Neural progenitor cell (in vitro differentiated cells): ENCODE data around the gene GULP1. TPM values are rescaled to one million over a fixed set of nuclear protein-coding genes. Genes with fewer than 3 reads are reported as not detected.

Source experiments
- DNase-seq: peaks from one replicate; pipeline ENCODE4 v3.0.0-alpha.2; 2016; ENCODE audit warnings: low spot score
- H2AFZ ChIP-seq: fragments of 200-600 bp; sonication (generic); replicated peaks from 2 replicates; pipeline ENCODE4 v1.6.1; 2016; ENCODE audit warnings: antibody characterized with exemption
- H3F3A ChIP-seq: fragments of 200-600 bp; sonication (generic); 2 replicates; pipeline ENCODE4 v1.6.1; 2016; ENCODE audit warnings: antibody characterized with exemption, low read depth
- H3K27ac ChIP-seq: fragments of 200-600 bp; sonication (generic); 2 replicates; pipeline ENCODE4 v1.5.1; 2016; ENCODE audit warnings: mild to moderate bottlenecking
- H3K27me3 ChIP-seq: fragments of 200-600 bp; sonication (generic); 2 replicates; pipeline ENCODE4 v1.6.1; 2016; ENCODE audit warnings: mild to moderate bottlenecking, moderate library complexity
- H3K36me3 ChIP-seq: fragments of 200-600 bp; sonication (generic); 2 replicates; pipeline ENCODE4 v1.5.1; 2016
- H3K4me1 ChIP-seq: fragments of 200-600 bp; sonication (generic); 2 replicates; pipeline ENCODE4 v1.6.1; 2016; ENCODE audit warnings: mixed run types
- H3K4me2 ChIP-seq: fragments of 200-600 bp; sonication (generic); 2 replicates; pipeline ENCODE4 v1.6.1; 2016
- H3K4me3 ChIP-seq: fragments of 200-600 bp; sonication (generic); 2 replicates; pipeline ENCODE4 v1.5.1; 2016
- H3K79me2 ChIP-seq: fragments of 200-600 bp; sonication (generic); 2 replicates; pipeline ENCODE4 v1.6.1; 2016; ENCODE audit warnings: low read depth
- H3K9ac ChIP-seq: fragments of 200-600 bp; sonication (generic); 2 replicates; pipeline ENCODE4 v1.6.1; 2016
- H3K9me3 ChIP-seq: fragments of 200-600 bp; sonication (generic); 2 replicates; pipeline ENCODE4 v1.5.1; 2016; ENCODE audit warnings: low read depth
- H4K20me1 ChIP-seq: fragments of 200-600 bp; sonication (generic); 2 replicates; pipeline ENCODE4 v1.6.1; 2016; ENCODE audit warnings: low read depth
- H3K27ac Mint-ChIP-seq: 3 replicates; pipeline ENCODE4 v1.8.0; 2021; ENCODE audit warnings: mixed read lengths
- H3K27me3 Mint-ChIP-seq: 2 replicates; pipeline ENCODE4 v1.8.0; 2022; ENCODE audit warnings: low read depth, mild to moderate bottlenecking, inconsistent platforms, moderate library complexity, mixed read lengths; ENCODE audit not compliant: insufficient read depth
- H3K36me3 Mint-ChIP-seq: 3 replicates; pipeline ENCODE4 v1.8.0; 2021; ENCODE audit warnings: mixed read lengths
- H3K4me1 Mint-ChIP-seq: 3 replicates; pipeline ENCODE4 v1.8.0; 2021; ENCODE audit warnings: mixed read lengths
- H3K4me3 Mint-ChIP-seq: 3 replicates; pipeline ENCODE4 v1.8.0; 2021; ENCODE audit warnings: mild to moderate bottlenecking, moderate library complexity, mixed read lengths
- H3K9me3 Mint-ChIP-seq: 3 replicates; pipeline ENCODE4 v1.8.0; 2020; ENCODE audit warnings: mixed read lengths
- CTCF ChIP-seq: fragments of 200-600 bp; sonication (generic); IDR thresholded peaks from 2 replicates; pipeline ENCODE4 v1.5.1; 2017; ENCODE audit warnings: antibody characterized with exemption, mild to moderate bottlenecking
- EZH2 ChIP-seq: fragments of 200-600 bp; sonication (generic); IDR thresholded peaks from 2 replicates; pipeline ENCODE4 v1.6.1; 2017; ENCODE audit warnings: antibody characterized with exemption, mild to moderate bottlenecking, moderate library complexity
- EZH2phosphoT487 ChIP-seq: fragments of 200-600 bp; sonication (generic); IDR thresholded peaks from 2 replicates; pipeline ENCODE4 v1.6.1; 2017; ENCODE audit warnings: antibody characterized with exemption
- total RNA-seq: library from RNA; depleted of rRNA; stranded (reverse); fragments of >200 nt; gene quantifications from 2 replicates; pipeline ENCODE4 v1.2.3, GENCODE V29; 2015; ENCODE audit warnings: low replicate concordance

GULP1 gene
- total RNA-seq, 1 donor from 2014 or later, result 154 TPM

GRCh38 chr2:188607501-188607900 lies 315.8 kb downstream of the GULP1 start:
- TF ChIP-seq CTCF (no peak), EZH2 (no peak)
- no peak overlapping the region for H2AFZ ChIP-seq
- H3K27me3 ChIP-seq, result no peaks in the 10 kb centered on the region
- Mint-ChIP-seq H3K36me3 (peaks cover 3% of the 10 kb centered on the region), H3K4me3 (no peak overlapping the region), H3K27ac (no peak overlapping the region), H3K27me3 (peaks cover 5% of the 10 kb centered on the region), H3K9me3 (peaks cover 11% of the 10 kb centered on the region), H3K4me1 (peaks cover 13% of the 10 kb centered on the region)
- no peak for DNase-seq
- H4K20me1 ChIP-seq, result no peaks in the 10 kb centered on the region
- no peak overlapping the region for H3K27ac ChIP-seq
- no peaks in the 10 kb centered on the region for H3K36me3 ChIP-seq
- H3K79me2 ChIP-seq, result no peaks in the 10 kb centered on the region
- H3K9ac ChIP-seq, result no peak overlapping the region
- no peaks in the 10 kb centered on the region for H3K4me1 ChIP-seq
- no peak overlapping the region for H3K4me2 ChIP-seq
- no peaks in the 10 kb centered on the region for H3K9me3 ChIP-seq
- no peak overlapping the region for H3K4me3 ChIP-seq
- H3F3A ChIP-seq, result no peaks in the 10 kb centered on the region

GRCh38 chr2:188609321-188610049 lies 317.8 kb downstream of the GULP1 start:
- Histone ChIP-seq H3K27me3 (no peaks in the 10 kb centered on the region), H3K9me3 (no peaks in the 10 kb centered on the region), H2AFZ (no peak overlapping the region), H3K4me3 (no peak overlapping the region), H3K9ac (no peak overlapping the region), H3K4me2 (no peak overlapping the region), H3F3A (no peaks in the 10 kb centered on the region), H3K36me3 (no peaks in the 10 kb centered on the region), H4K20me1 (no peaks in the 10 kb centered on the region), H3K4me1 (no peaks in the 10 kb centered on the region), H3K27ac (no peak overlapping the region), H3K79me2 (no peaks in the 10 kb centered on the region)
- Mint-ChIP-seq H3K36me3 (peaks cover 3% of the 10 kb centered on the region), H3K27ac (no peak overlapping the region), H3K4me3 (no peak overlapping the region), H3K4me1 (peaks cover 13% of the 10 kb centered on the region), H3K9me3 (peaks cover 11% of the 10 kb centered on the region), H3K27me3 (peaks cover 5% of the 10 kb centered on the region)
- no peak for DNase-seq
- TF ChIP-seq EZH2phosphoT487 (no peak), CTCF (no peak), EZH2 (no peak)

GRCh38 chr2:188610050-188610444 lies 318.4 kb downstream of the GULP1 start:
- Histone ChIP-seq H3F3A (no peaks in the 10 kb centered on the region), H3K4me3 (no peak overlapping the region), H3K79me2 (no peaks in the 10 kb centered on the region), H3K27ac (no peak overlapping the region), H3K4me2 (no peak overlapping the region), H3K36me3 (no peaks in the 10 kb centered on the region), H4K20me1 (no peaks in the 10 kb centered on the region), H3K9me3 (no peaks in the 10 kb centered on the region), H3K9ac (no peak overlapping the region), H3K4me1 (no peaks in the 10 kb centered on the region), H3K27me3 (no peaks in the 10 kb centered on the region), H2AFZ (no peak overlapping the region)
- Mint-ChIP-seq H3K27me3 (peaks cover 5% of the 10 kb centered on the region), H3K4me1 (peaks cover 13% of the 10 kb centered on the region), H3K9me3 (peaks cover 8% of the 10 kb centered on the region), H3K27ac (no peak overlapping the region), H3K36me3 (peaks cover 3% of the 10 kb centered on the region), H3K4me3 (no peak overlapping the region)
- TF ChIP-seq EZH2phosphoT487, result no peak
- TF ChIP-seq CTCF, result no peak
- TF ChIP-seq EZH2, result no peak
- DNase-seq, result no peak
